Lower lobe of right lung (tissue), 2 donors: Measurements from ENCODE around the gene MEGF11. TPM values are rescaled to one million over a fixed set of nuclear protein-coding genes. Genes with fewer than 3 reads are reported as not detected.

Experiments used
- ATAC-seq, 2 donors: fragments of 200-7000 bp; cut with Tn5 transposase; one replicate each; pipeline ENCODE4 v1.9.1; 2020 to 2022; ENCODE audit warnings: mild to moderate bottlenecking in 2 of 2, moderate library complexity in 2 of 2
- DNase-seq: peaks from one replicate; pipeline ENCODE4 v3.0.0-alpha.2; 2020
- H3K27ac ChIP-seq: fragments of 200-600 bp; one replicate; pipeline ENCODE4 v1.8.0; 2022
- H3K27me3 ChIP-seq: fragments of 200-600 bp; one replicate; pipeline ENCODE4 v1.8.0; 2022; ENCODE audit warnings: low read depth
- H3K36me3 ChIP-seq: fragments of 200-600 bp; one replicate; pipeline ENCODE4 v1.8.0; 2022; ENCODE audit warnings: mild to moderate bottlenecking
- H3K4me1 ChIP-seq: fragments of 200-600 bp; one replicate; pipeline ENCODE4 v1.8.0; 2022
- H3K4me3 ChIP-seq: fragments of 200-600 bp; one replicate; pipeline ENCODE4 v1.8.0; 2022; ENCODE audit warnings: mild to moderate bottlenecking
- H3K9me3 ChIP-seq: fragments of 200-600 bp; one replicate; pipeline ENCODE4 v1.8.0; 2022
- intact Hi-C: fragments of 100-400 bp; cut with DNase I; formaldehyde crosslinking; loops from one replicate; pipeline ENCODE4 v1.11.0; 2022
- total RNA-seq: library from RNA; stranded (reverse); fragmentation: NEBNext Ultra II Directional; extraction: Animal tissue kit (Norgen Biotek cat#: 25700); gene quantifications from one replicate; pipeline ENCODE4 v1.2.1, GENCODE V29; 2021
- TF ChIP-seq, protein P1 (sequence below): fragments of 200-600 bp; IDR thresholded peaks from one replicate; pipeline ENCODE4 v1.8.0; 2022; ENCODE audit warnings: antibody characterized with exemption, mild to moderate bottlenecking
- donor health status: DM: no; HTN: yes; CAD: no; lungs with severe emphysema.

Gene MEGF11
- total RNA-seq, 1 donor from 2014 or later: not detected

DNA sequence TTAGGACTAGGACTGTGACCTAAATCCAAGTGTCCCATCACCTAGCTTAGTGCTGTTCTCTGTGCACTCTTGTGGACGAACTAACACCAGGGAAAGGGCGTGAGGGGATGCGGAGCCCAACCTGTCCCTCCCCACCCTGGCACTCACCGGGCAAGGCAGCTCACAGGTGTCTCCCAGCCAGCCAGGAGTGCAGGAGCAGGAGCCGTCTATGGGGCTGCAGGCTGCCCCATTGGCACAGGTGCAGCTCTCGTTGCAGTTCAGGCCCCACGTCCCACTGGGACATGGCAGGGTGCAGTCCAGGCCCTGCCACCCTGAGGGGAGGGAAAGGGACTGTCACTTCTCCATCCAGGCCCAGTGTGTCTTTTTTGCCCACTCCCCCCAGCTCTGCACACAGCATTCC, 324.0 kb downstream of the MEGF11 start:
- Histone ChIP-seq H3K27me3 (no peaks in the 10 kb centered on the region), H3K36me3 (no peaks in the 10 kb centered on the region), H3K9me3 (no peaks in the 10 kb centered on the region), H3K27ac (no peak overlapping the region), H3K4me1 (no peaks in the 10 kb centered on the region), H3K4me3 (no peak overlapping the region)
- TF ChIP-seq, protein P1, sequence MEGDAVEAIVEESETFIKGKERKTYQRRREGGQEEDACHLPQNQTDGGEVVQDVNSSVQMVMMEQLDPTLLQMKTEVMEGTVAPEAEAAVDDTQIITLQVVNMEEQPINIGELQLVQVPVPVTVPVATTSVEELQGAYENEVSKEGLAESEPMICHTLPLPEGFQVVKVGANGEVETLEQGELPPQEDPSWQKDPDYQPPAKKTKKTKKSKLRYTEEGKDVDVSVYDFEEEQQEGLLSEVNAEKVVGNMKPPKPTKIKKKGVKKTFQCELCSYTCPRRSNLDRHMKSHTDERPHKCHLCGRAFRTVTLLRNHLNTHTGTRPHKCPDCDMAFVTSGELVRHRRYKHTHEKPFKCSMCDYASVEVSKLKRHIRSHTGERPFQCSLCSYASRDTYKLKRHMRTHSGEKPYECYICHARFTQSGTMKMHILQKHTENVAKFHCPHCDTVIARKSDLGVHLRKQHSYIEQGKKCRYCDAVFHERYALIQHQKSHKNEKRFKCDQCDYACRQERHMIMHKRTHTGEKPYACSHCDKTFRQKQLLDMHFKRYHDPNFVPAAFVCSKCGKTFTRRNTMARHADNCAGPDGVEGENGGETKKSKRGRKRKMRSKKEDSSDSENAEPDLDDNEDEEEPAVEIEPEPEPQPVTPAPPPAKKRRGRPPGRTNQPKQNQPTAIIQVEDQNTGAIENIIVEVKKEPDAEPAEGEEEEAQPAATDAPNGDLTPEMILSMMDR: no peak
- ATAC-seq (no peak), DNase-seq (no peak)
- intact Hi-C loops: no loop called here

DNA sequence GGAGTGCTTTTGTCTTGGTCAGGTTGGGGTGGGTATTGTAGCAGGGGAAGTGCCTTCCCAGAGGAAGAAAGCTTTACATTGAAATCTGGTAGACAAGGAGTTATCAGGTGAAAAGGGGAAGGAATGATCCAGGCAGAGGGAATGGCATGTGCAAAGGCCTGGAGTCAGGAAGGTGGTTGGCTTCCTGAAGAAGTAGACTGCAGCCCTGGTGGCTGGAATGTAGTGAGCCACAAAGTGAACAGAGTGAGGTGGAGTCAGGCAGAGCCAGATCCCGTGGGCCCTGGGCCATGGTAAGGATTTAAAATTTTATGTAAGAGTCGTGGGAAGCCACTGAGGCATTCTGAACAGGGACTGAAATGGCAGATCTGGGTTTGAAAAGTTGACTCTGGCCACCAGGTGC, 326.0 kb downstream of the MEGF11 start:
- H3K4me1 ChIP-seq: no peaks in the 10 kb centered on the region
- TF ChIP-seq, protein P1: no peak
- H3K27ac ChIP-seq: no peak overlapping the region
- H3K27me3 ChIP-seq: no peaks in the 10 kb centered on the region
- intact Hi-C loops: no loop called here
- no peaks in the 10 kb centered on the region for H3K9me3 ChIP-seq
- no peaks in the 10 kb centered on the region for H3K36me3 ChIP-seq
- DNase-seq (no peak), ATAC-seq (no peak)
- no peak overlapping the region for H3K4me3 ChIP-seq

GRCh38 chr15:65926899-65927298, 326.7 kb downstream of the MEGF11 start:
- H3K4me3 ChIP-seq: no peak overlapping the region
- no peaks in the 10 kb centered on the region for H3K36me3 ChIP-seq
- intact Hi-C loops: no loop called here
- H3K27me3 ChIP-seq: no peaks in the 10 kb centered on the region
- no peaks in the 10 kb centered on the region for H3K4me1 ChIP-seq
- no peak for DNase-seq
- no peak for ATAC-seq
- no peak overlapping the region for H3K27ac ChIP-seq
- TF ChIP-seq, protein P1: no peak
- no peaks in the 10 kb centered on the region for H3K9me3 ChIP-seq

DNA sequence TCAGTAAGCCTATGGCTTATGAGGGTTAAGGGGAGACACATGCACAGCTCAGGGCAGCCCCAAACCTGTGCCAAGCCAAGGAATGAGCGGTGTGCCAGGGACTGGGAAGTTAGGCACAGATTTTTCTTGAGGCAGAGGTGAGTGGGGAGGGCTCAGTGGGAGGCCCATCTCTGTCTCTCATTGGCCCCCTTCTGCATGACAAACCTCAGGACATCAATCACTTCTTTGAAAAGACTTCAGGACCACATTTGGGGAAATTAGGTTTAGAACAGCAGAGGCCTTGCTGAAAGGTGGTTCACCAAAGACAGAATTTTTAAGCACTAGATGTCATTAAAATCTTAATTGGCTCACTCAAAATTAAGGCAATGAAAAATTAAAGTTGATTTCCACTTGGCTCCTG, 327.1 kb downstream of the MEGF11 start:
- no peaks in the 10 kb centered on the region for H3K36me3 ChIP-seq
- intact Hi-C loops: no loop called here
- H3K27ac ChIP-seq: no peak overlapping the region
- DNase-seq: no peak
- no peak overlapping the region for H3K4me3 ChIP-seq
- TF ChIP-seq, protein P1: no peak
- H3K27me3 ChIP-seq: no peaks in the 10 kb centered on the region
- H3K9me3 ChIP-seq: no peaks in the 10 kb centered on the region
- H3K4me1 ChIP-seq: no peaks in the 10 kb centered on the region
- ATAC-seq: no peak

DNA sequence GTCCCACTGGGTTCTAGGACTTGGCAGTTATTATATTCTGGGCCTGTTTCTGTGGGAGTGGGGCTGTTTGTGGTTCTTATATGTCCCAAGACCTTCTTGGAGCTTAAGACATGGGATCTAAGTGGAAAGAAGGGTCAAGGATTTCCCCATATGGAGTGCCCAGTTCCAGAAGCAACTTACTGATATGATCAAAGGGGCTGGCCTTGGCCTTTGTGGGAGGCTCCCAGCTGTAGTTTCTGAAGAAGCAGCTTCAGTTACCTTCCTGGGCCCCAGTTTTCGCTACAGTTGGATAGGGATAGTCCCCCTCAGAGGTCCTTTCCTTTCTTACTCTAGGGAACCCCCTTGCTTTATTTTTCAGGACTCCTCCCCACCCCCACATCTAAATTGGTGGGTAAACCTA, 328.2 kb downstream of the MEGF11 start:
- intact Hi-C loops: no loop called here
- Histone ChIP-seq H3K36me3 (no peaks in the 10 kb centered on the region), H3K4me1 (no peaks in the 10 kb centered on the region), H3K4me3 (no peak overlapping the region), H3K27me3 (no peaks in the 10 kb centered on the region), H3K27ac (no peak overlapping the region), H3K9me3 (no peaks in the 10 kb centered on the region)
- ATAC-seq: no peak
- TF ChIP-seq, protein P1: no peak
- DNase-seq: no peak

DNA sequence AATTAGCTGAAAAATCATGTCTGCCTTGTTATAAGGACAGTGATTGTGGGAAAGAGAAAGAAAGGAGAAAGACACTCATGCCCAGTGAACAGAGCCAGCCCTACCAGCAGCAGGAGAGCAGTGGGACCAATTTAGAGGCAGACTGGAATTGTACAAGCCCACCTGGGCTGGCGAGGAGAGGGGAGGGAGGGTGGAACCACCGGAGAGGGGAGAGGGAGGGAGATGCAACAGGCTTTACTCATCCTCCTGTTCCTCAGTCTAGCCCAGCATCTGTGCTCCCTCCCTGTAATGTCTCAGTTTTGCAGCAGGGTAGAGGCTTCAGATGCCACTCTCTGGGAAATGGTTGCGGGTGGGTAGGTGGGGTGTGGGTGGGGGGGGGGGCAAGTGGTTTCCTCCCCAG, 329.5 kb downstream of the MEGF11 start:
- ATAC-seq (no peak), DNase-seq (no peak)
- intact Hi-C loops: no loop called here
- Histone ChIP-seq H3K36me3 (peaks cover 1% of the 10 kb centered on the region), H3K27ac (no peak overlapping the region), H3K4me3 (no peak overlapping the region), H3K4me1 (no peaks in the 10 kb centered on the region), H3K9me3 (no peaks in the 10 kb centered on the region), H3K27me3 (no peaks in the 10 kb centered on the region)
- TF ChIP-seq, protein P1: no peak
